ENCODE data around the gene VDAC1.
"Not testable (repeated sequence)": the region's sequence is repeated elsewhere in the genome, so short reads cannot be mapped to it uniquely, and the experiment has no call there.

Gene VDAC1, protein sequence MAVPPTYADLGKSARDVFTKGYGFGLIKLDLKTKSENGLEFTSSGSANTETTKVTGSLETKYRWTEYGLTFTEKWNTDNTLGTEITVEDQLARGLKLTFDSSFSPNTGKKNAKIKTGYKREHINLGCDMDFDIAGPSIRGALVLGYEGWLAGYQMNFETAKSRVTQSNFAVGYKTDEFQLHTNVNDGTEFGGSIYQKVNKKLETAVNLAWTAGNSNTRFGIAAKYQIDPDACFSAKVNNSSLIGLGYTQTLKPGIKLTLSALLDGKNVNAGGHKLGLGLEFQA

DNA sequence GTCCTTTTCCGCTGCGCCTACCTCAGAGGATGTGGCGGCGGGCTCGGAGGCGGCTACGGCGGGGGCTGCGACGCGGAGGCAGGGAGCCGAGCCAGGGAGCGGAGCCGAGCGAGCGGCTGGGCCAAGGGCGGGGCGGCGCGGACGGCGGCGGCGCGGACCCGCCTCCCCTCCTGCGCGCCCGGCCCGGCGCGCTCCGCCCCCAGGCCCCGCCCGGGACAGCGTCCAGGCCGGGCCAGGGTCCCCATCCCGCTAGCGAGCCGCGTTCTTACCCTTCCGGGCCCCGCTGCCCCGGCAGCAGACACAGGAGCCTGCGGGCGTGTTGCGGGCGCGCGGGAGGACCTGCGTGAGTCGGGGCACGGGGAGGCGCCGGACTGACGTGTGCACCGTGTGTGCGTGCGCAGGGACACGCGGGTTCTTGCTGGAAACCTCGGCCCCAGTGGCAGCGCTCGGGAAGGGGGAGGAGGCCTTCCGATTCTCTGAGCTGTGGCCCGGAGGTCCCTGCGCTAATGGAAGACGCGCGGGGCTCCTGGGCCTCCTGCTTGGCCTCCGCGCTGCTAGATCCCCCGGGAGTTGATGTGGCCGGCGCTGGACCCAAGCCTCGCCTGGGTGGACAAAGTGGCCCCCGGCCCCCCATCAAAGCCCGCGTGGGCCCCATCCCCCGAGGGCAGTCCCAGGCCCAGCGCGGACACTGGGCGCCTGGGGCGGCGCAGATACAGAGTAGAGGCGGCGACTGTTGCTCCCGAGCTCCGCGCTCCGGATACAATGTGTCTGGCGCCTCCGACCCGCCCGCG lies at the start of gene VDAC1:
Gene VDAC1, minus strand, starts transcription at position 350 of the 791 bp plus-strand sequence. CDS start 11,963 bp downstream, outside the sequence.
- peak; percentile 30 to 92 (median 80) for DNase-seq

DNA sequence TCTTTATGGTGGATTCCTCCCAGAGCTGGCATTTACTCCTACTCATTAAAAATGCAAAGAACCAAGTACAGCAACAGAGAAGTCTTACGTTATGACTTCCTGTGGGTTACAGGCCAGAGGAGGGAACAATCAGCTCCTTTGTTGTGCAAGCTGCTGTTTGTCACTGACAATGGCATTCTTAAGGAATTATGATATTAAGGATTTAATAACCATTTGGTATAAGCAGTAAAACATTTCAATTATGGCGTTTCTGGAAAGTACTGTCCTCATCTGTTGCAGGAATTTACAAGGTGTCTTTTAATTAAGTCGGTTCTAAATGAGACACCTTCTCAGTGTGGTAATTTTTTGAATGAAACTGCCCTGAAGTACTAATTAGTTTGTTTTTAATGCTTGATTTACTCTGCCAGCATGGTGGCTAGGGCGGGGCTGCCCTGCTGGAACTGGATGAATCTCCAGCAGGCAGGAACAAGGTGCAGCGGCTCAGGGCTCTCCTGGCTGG lies 49.1 kb upstream of the VDAC1 start:
- no peak for DNase-seq

DNA sequence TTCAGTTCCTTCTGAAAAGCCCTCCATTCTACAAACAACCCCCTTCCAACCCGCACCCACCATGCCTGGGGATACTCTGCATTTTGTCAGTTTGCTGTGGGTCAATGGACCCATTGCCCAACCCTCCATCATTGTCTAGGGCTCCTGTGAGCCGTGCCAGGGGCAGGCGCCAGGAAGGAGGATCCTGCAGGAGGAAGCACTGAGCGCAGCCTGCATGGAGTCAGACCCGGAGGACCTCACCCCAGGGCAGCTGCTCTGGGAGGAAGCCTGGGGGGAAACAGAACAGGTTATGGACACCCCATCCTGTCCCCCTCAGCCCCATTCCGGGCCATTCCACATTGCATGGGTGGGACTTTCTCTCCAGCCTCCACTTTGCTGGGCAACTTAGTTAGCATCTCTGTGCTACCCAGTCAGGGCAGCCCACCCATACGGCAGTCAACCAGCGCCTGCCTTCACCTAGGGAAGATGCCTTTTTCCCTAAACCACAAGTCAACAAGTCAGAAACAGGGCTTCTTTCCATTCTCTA lies 48.6 kb upstream of the VDAC1 start:
- no peak for DNase-seq

DNA sequence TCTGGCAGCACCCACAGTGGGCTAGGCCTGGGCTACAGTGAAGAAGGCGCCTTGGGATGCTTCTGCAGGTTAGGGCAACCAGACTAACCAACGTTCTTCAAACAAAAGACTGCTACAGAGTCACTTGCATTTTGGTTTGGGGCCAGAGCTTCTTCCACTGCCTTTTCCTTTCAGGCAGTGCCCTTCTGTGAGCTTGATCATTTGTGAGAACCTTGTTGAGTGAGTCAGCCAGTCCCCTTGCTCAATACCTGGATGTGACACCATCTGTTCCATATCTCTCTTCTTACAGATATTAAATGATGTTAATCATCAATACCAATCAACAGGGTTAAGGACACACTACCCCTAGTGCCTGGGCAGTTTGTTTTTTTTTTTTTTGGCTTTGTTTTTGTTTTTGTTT lies 46.5 kb upstream of the VDAC1 start:
- DNase-seq = no peak

DNA sequence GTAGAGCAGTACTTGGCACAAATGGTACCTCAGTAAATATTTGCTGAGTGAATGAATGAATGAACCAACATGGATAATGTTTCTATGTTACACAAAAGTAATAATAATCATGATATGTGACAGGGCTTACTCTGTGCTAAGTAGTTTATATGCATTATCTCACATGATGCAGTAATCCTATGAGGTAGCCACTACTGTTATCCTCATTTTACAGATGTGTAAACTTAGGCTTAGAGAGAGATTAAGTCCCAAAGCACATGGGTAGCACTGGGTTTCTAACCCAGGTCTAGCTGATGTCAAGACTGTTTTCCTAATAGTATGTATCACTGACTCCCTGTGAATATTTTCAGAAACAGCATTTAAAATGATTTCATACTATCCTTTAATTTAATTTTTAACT lies 44.1 kb upstream of the VDAC1 start:
- DNase-seq = no peak

DNA sequence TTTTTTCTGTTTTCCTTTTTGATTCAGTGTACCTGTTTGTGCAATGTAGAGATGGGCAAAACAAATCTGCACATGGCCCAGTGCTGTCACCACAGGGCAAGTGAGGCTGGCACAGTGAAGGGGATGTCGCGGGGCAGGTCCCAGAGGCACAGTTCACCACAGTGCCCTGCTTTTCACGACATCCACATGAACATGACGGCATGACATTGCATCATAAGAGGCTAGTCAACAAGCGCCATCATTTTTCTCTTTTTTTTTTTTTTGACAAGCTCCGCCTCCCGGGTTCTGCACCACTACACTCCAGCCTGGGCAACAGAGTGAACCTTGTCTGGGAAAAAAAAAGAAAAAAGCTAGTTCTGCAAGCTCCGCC lies 42.9 kb upstream of the VDAC1 start:
- no peak for DNase-seq

DNA sequence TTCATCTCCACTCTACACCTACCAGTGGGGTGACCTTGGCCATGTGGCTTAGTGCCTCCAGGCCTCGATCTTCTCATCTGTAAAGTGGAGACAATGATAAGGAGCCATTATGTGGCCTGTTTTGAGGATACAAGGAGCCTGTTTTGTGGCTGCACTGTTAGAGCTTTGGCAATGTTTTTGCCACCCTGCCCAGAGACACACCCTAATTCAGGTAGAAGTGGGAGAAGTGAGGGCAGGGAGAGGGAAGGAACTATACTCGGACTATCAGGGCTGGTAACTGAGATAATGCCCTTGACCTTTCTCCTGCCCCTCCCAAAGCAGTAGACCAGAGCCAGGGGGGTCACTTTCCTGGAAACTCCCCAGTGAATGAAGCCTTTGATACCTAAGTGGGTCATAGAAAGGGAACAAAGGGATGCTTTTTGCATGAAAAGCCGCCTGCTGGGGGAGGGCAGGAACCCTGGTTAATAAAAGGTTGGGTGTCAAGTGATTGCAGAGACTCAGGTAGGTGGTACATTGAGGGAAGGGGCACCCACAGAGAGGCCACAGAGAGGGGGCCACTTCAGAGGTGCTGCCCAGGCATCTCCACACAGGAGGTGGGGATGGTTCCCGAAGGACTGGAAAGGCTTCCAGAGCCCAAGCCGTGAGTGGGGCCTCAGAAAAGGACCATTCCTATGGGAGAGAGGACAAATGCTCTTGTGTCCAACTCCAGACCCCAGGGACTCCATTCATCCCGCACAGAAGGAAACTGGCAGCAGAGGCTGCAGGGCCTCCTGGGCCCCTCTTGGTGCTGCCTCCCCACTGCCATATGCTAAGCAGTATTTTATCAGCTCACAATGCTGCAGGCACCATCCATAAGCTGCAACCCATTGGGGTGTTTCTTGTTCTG lies 42.3 kb upstream of the VDAC1 start:
- no peak for DNase-seq

DNA sequence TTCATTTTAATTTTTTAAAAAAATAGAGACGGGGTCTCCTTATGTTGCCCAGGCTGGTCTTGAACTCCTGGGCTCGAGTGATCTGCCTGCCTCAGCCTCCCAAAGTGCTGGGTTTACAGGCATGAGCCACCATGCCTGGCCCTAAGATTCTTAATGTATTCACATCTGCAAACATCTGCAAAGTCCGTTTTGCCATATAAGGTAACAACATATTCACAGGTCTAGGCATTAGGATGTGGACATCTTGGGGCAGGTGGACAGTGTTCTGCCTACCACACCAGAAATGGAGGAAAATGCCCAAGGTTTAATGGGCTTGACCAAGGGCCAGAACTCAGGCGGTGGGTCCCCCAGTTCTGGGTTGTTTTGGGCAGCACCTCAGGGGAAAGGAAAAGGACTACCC lies 41.6 kb upstream of the VDAC1 start:
- no peak for DNase-seq

DNA sequence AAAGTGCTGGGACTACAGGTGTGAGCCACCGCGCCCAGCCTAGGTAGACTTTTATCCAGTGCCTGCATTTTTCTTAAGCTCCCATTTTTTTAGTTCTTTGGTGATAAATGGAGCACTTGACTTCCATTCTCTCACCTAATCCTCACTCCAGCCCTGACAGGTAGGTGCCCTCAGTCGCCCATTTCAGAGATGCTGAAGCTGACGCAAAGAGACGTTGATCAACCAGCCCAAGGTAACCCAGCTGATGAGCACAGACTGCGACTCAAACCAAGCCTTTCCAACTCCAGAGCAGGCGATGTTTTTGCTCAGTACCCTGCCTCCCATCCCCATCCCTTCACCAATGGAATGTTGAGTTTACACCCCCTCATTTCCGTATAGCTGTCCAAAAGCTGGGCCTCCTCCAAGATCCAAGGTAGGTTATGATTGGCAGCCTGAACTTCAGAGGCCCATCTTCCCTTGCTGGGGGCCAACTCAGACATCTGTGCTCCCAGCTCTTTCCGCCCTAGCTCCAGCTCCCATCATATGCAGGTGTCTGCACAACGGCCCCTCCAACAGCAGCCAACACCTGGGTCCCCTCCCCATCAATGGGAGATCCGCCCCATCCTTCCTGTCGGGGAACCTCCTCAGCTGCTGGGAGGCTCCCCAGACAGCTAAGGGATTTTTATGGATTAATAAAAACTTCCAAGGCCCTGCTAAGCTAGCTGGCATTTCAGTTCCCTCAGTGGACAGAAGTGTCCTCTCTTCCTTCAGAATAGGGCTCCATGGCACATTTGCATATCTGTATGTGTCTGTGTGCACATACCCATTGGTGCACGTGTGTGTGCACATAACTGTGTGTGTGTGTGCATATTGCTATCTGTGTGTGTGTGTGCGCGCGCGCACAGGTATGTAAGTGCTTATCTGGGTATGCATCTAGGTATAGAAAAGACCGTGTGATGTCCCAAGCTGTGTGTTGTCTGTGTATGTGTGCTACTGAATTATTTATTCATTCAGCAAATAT lies 39.3 kb upstream of the VDAC1 start:
- DNase-seq = no peak

DNA sequence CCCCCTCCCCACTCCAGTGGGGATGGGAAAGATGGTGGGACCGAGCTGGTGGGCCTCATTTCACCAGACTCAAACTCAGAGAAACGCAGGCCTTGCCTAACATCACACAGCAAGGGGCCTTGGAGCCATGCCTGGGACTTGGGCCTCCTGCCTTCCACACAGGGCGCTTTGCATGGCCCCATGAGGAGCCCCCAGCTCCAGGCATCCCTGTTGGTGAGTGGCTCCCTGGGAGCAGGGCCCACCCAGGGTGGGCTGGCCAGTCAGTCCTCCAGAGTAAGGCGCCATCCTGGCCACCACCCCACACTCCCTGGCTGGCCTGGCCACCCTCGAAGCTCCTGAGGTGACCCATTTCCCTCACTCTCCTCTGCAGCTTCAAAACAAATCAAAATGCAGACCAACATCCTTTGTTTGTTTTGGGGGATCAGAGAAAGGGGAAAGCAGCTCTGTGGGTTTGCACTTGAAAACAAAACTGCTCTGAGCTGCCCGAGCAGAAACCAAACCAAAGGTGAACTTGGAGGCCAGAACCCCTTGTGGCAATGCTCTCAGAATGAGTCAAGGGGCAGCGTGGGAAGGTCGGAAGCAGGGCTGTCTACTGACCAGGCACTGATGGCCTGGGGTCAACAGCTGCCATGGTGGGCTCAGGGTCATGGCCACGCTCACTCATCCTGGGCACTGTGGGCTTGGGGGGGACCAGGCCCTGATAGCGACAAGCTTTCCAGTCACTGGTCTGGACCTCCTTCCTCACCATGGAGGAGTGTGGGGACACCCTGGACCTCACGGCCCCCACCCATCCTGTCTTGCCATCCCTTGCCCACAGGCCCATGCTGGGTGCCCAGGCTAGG lies 37.0 kb upstream of the VDAC1 start:
- DNase-seq = no peak

DNA sequence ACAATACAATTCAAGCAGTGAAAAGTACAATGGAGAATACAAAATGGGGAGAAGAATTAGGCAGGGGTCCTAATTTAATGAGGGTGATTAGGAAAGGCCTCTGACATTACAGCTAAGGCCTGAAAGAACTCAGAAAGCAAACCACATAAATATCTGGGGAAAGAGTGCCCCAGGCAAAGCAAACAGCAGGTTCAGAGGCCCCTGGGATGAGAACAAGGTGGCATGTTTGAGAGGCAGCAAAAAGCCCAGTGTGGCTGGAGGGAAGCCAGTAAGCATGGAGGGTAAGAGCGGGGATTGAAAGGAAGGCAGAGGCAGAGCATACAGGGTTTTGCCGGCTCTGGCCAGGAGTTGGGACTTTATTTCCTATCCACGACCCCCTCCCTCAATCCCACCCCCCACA lies 33.4 kb upstream of the VDAC1 start:
- no peak for DNase-seq

DNA sequence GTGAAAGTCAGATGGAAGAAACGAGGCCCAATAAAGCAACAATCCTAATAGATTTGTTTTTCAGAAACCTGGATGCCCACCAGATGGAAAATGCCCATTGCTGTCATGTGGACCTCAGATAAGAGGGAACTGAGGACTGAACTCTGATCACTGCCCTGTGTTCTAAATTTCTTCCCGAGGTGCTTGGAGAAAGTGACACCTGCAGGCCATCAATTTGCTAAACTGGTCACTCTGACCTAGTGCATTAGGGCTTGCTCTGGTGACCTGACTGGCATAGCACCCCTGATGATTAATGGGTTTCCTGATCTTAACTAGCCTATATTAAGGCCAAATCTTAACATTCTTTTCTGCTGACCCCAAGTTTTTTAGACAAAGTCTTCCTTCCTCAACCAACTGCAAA lies 32.4 kb upstream of the VDAC1 start:
- DNase-seq = no peak

DNA sequence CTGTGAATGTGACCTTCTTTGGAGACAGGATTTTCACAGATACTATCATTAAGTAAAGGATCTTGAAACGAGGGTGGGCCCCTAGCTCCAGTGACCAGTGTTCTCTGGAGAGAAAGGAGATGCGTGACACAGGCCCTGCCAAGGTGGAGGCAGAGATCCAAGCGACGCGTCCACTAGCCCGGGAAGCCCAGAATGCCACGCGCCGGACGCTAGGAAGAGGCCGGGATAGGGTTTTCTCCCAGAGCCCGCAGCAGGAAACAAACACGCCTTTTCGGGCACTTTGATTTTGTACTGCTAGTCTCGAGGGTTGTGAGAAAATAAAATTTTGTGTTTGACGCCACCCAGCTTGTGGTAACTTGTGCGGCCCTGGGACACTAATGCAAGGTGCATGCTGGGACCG lies 29.6 kb upstream of the VDAC1 start:
- DNase-seq = no peak

DNA sequence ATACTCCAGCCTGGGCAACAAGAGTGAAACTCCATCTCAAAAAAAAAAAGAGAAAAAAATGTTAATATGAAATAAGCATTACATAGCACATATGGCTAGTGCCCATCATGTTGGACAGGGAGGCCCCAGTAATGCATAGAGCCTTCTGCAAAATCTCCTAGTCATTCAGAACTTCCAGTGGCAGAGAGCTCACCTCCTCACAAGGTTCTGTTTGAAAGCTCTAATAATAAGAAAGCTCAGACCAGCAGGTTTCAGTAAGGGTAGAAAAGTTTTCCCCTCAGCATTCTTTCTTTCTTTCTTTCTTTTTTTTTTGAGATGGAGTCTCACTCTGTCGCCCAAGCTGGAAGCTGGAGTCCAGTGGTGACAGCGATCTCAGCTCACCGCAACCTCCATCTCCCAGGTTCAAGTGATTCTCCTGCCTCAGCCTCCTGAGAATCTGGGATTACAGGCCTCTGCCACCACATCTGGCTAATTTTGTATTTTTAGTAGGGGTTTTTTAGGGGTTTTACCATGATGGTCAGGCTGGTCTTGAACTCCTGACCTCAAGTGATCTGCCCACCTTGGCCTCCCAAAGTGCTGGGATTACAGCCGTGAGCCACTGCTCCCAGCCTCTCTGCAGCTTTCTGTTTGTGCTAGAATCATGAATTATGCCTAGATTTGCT lies 25.7 kb upstream of the VDAC1 start:
- not testable (repeated sequence) for DNase-seq

DNA sequence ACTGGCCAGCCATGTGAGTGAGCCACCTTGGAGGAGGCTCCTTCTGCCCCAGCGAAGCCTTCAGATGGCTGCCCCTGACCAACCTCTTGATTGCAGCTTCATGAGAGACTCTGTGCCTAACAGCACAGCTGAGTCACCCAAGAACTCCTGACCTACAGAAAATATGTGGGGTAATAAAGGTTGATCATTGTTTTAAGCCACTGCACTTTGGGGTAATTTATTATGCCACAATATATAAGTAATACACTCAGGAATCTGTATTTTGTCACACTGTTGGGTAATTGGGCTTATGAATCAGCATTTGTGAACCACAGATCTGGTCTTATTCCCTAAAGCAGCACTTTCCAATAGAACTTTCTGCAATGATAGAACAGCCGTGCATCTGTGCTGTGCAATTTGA lies 24.4 kb upstream of the VDAC1 start:
- no peak for DNase-seq

DNA sequence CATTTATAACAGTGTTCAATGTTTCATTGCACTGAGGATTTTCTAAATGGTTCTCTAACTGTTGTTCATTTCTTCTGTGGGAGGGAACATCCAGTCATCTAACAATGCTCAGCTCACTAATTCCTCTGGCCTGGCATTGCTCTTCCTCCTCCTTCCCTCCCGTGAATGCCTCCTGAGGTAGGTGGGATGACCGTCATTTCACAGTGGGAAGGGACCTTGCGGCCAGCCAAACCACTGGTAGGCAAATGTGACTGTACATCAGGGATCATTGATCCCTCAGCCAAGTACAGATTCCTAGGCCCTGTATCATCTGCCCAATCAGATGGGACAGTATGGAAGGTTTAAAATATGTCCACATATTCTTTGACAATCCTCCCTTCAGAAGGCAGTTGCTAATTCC lies 23.7 kb upstream of the VDAC1 start:
- no peak for DNase-seq

DNA sequence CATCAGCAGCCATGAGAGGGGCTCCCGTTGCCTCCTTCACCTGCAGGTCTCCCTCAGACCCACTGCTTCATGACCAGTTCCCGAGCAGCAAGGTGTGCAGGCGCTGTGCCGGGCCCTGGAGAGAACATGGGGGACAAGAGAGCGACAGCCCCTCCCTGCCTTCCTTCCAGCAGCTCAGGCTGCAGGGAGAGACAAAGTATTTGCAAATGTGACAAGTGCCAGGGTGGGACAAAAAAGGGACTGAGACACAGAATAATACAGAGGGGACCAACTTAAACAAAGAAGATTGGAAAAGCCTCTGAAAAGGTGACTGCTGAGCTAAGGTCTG lies 22.5 kb upstream of the VDAC1 start:
- DNase-seq = peak in 1 of 58 donors; percentile 7

DNA sequence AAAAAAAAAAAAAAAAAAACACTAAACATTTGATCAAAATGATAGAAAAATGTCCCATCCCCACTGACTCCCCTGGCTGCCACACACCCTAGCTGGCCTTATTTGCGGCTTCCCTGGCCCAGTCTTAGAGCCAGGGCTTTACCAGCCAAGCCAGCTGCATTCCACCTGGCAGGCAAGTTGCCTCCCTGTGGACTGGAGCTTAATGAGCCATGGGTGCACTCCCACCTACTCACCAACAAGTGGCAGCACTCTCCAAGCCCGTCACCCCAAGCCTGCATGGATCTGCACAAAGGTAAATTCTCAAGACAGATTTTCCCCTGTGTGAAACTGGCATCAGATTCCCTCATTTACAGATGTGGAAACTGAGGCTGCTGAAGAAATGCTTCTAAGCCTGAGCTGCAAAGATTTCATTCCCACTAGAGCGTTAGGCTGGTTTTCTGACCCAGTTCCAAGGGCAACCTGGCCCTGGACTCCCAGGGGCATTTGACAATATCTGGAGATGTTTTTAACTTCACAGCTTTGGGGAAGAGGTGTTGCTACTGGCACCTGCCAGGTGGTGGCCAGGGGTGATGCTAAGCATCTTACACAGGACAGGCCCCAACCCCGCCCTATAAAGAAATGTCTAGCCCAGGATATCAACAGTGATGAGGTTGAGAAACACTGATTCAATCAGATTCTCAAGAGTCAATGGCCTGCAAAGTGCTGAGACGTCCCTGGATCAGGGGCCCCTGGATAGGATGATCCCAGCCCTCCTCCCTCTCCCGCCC lies 21.9 kb upstream of the VDAC1 start:
- DNase-seq = peak in 6 of 58 donors; percentile 3 to 16 (median 8)
